Naive thymus-derived CD8-positive, alpha-beta T cell (primary cell): Measurements from ENCODE around the gene JAG2. TPM values are rescaled to one million over a fixed set of nuclear protein-coding genes. Genes with fewer than 3 reads are reported as not detected.

ENCODE experiments used
- ATAC-seq, 2 donors: fragments of 150-1000 bp; cut with Tn5 transposase in 1 of 2; sonication (Bioruptor Pico), chemical (Tn5 transposase) in 1 of 2; 1 replicate in 1 of 2; 2 replicates in 1 of 2; pipeline ENCODE4 v1.10.0; 2021; ENCODE audit warnings: mild to moderate bottlenecking in 2 of 2, moderate library complexity in 2 of 2
- POLR2A ChIA-PET: fragments of 350-600 bp; sonication (Branson Sonifier 250); formaldehyde crosslinking; loops from one replicate; lab custom pipeline; 2021; ENCODE audit warnings: antibody characterized with exemption; lab: Charles Lee
- DNase-seq, 10 donors: peaks; one replicate each; pipeline versions ENCODE4 v3.0.0 to v3.0.0-alpha.2; 2020 to 2022
- H3K27ac Mint-ChIP-seq, 10 donors: one replicate each; pipeline ENCODE4 v1.8.0; 2020 to 2022; ENCODE audit warnings: mild to moderate bottlenecking in 10 of 10, mixed read lengths in 10 of 10, moderate library complexity in 4 of 10, inconsistent platforms in 1 of 10
- H3K27me3 Mint-ChIP-seq, 5 donors: one replicate each; pipeline ENCODE4 v1.8.0; 2021 to 2022; ENCODE audit warnings: mixed read lengths in 5 of 5
- H3K36me3 Mint-ChIP-seq, 3 donors: one replicate each; pipeline ENCODE4 v1.8.0; 2020 to 2022; ENCODE audit warnings: mixed read lengths in 3 of 3, mild to moderate bottlenecking in 2 of 3, inconsistent platforms in 1 of 3
- H3K4me1 Mint-ChIP-seq, 4 donors: one replicate each; pipeline ENCODE4 v1.8.0; 2021 to 2022; ENCODE audit warnings: mixed read lengths in 4 of 4
- H3K4me3 Mint-ChIP-seq, 10 donors: one replicate each; pipeline ENCODE4 v1.8.0; 2020 to 2022; ENCODE audit warnings: mild to moderate bottlenecking in 10 of 10, mixed read lengths in 10 of 10, moderate library complexity in 6 of 10, inconsistent platforms in 1 of 10
- H3K9me3 Mint-ChIP-seq, 9 donors: one replicate each; pipeline ENCODE4 v1.8.0; 2020 to 2022; ENCODE audit warnings: mixed read lengths in 9 of 9, mild to moderate bottlenecking in 3 of 9, inconsistent platforms in 1 of 9, moderate library complexity in 1 of 9
- polyA plus RNA-seq, 3 donors: library from polyadenylated mRNA; unstranded; fragments of 300-500 nt; fragmentation: Illumina TruSeq; gene quantifications; one replicate each; pipeline ENCODE4 v1.2.3, GENCODE V29; 2021
- total RNA-seq, 8 experiments: library from RNA in 2 of 8; stranded (reverse) in 2 of 8; gene quantifications; one replicate each; pipeline ENCODE4 v1.2.3 and lab custom pipeline; 2021 to 2026

The JAG2 gene
- total and polyA plus RNA-seq, 5 experiments from 2014 or later, result 0.10 to 0.47 (median 0.17) TPM

DNA sequence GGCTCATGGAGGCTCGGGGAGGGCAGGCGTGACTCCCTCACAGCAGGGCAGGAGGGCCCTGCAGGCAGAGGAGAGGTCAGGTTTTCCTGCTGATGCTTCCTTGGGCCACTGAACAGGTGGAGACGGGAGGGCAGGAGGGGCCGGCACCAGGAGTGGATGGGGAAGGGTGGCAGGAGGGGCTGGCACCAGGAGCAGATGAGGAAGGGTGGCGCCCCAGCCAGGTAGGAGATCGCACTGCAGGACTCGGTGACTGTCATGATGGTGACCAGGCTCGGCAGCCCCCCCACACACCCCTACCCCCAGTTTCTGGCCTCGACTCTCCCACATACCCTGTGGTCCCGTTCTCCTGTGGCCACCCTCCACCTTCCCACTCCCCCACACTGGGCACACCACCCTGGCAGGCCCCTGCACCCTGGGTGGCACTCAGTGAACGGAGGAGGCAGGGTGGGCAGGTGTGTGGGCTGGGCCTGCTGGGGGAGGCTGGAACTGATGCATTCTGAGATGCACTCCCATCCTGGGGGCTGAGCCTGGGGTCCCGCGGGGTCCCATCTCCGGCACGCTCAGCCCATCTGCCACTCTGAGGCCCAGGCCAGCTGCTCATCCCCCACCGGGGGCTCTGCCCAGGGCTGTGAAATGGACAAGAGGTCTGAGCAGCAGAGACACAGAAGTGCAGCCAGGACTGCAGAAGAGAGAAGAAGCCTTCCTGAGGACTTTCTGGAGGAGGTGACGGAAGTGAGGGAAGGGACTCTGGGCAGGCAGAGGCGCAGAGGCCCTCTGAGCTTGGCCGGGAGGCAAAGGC lies 9.7 kb upstream of the JAG2 start:
- peak overlapping the region in 4 of 10 donors; percentile 24 to 66 (median 34) for H3K27ac Mint-ChIP-seq
- no peaks in the 10 kb centered on the region for H3K27me3 Mint-ChIP-seq
- DNase-seq (no peak), ATAC-seq (no peak)
- POLR2A ChIA-PET, result no interaction called here
- H3K4me3 Mint-ChIP-seq, result peak overlapping the region in 5 of 10 donors; percentile 18 to 62 (median 39)
- no peaks in the 10 kb centered on the region for H3K9me3 Mint-ChIP-seq
- H3K4me1 Mint-ChIP-seq, result peaks cover 11 to 41% (median 28%) of the 10 kb centered on the region in 4 donors
- H3K36me3 Mint-ChIP-seq, result no peaks in the 10 kb centered on the region

DNA sequence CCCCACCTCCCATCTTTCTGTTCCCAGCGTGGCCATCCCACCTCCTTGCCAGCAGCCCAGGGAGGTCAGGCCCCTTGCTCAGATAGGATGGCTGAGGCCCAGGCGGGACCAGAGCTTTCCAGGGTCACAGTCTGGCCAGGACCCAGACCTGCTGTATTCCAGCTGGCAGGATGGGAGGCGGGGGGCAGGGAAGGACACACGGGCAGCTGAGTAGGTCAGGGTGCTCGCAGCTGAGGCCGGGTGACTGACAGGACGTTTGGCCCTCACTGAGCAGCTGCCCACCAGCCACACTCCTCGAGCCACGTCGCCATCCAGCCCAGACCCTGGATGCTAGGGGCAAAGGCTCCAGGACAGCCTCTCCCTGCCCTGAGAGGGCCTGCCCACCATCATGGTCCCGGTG lies 8.5 kb upstream of the JAG2 start:
- POLR2A ChIA-PET, result no interaction called here
- ATAC-seq (no peak), DNase-seq (no peak)
- H3K36me3 Mint-ChIP-seq, result no peaks in the 10 kb centered on the region
- H3K9me3 Mint-ChIP-seq, result no peaks in the 10 kb centered on the region
- peaks cover 6 to 30% (median 26%) of the 10 kb centered on the region in 4 donors for H3K4me1 Mint-ChIP-seq
- H3K27me3 Mint-ChIP-seq, result no peaks in the 10 kb centered on the region
- H3K27ac Mint-ChIP-seq, result no peak overlapping the region
- no peak overlapping the region for H3K4me3 Mint-ChIP-seq

DNA sequence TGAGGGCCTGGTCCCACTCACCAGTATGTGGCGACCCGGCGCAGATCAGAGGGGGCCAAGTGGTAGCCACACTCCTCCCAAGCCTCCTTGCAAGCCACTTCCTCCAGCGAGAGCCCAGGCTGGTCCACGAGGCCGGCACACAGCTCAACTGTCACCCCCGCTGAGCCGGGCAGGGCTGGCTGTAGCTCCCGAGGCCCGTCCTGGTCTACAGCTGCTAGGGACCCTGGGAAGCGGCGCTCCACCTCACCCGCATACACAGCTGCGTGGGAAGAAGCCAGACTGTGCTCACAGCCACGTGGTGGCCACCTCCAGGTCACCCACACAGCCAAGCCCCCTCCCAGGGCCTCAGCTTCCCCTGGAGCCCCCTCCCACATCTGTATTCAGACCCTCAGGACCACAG lies 7.9 kb upstream of the JAG2 start:
- no peaks in the 10 kb centered on the region for H3K9me3 Mint-ChIP-seq
- peak overlapping the region in 1 of 10 donors; percentile 25 for H3K27ac Mint-ChIP-seq
- no peak for DNase-seq
- no peak for ATAC-seq
- POLR2A ChIA-PET, result no interaction called here
- H3K4me3 Mint-ChIP-seq, result no peak overlapping the region
- no peaks in the 10 kb centered on the region for H3K27me3 Mint-ChIP-seq
- no peaks in the 10 kb centered on the region for H3K36me3 Mint-ChIP-seq
- peaks cover 7 to 32% (median 28%) of the 10 kb centered on the region in 4 donors for H3K4me1 Mint-ChIP-seq

DNA sequence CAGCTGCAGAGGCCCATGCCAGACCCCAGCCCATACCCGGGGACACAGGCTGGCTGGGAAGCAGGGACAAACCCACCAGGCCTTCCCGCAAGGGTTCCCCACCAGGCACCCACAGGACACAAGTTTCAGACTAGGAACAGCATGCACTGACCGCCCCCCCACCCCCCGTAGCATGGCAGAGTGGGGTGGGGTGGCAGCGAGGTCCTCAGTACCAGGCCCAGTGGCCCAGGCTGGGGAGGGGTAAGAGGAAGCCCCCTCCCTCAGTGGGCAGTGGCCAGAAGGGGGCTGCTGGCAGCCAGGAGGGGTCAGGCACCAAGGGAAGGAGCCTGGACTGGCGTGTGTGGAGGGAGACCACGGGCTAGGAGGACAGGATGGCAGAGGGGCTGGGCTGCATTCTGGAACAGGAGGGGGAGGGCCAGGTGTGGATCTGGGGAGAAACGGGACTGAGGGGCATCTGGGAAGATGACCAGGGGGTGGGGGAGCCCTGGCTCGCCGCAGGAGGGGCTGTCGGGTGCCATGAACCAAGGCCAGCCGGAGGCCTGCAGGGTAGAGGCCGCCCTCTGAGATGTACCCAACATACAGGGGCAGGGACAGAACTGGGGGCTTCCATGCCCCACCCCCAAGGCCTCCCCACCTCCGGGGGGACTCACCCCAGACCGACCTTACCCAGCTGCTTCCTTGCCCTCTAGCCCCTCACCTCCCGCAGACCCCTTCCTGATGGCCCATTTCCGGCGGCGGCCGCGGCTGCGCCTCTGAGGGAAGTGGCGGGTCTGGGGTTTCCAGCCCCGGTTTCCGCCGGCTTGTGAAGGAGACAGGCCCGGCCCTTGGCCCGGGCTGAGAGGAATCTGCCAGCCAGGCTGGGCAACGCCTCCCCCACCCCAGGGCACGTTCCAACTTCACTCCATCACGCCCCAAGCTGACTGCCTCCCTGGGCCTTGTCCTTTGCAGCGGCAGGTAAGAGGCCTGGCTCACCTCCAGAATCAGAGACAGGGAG lies 5.6 kb upstream of the JAG2 start:
- peak overlapping the region in 3 of 10 donors; percentile 50 to 74 (median 62) for H3K27ac Mint-ChIP-seq
- H3K9me3 Mint-ChIP-seq, result no peaks in the 10 kb centered on the region
- peaks cover 0 to 12% (median 8%) of the 10 kb centered on the region in 5 donors for H3K27me3 Mint-ChIP-seq
- ATAC-seq, result peak; percentile 69 to 78
- POLR2A ChIA-PET, result no interaction called here
- peak overlapping the region in 8 of 10 donors; percentile 8 to 56 (median 48) for H3K4me3 Mint-ChIP-seq
- H3K36me3 Mint-ChIP-seq, result peaks cover 0 to 3% (median 0%) of the 10 kb centered on the region in 3 donors
- H3K4me1 Mint-ChIP-seq, result peaks cover 11 to 44% (median 34%) of the 10 kb centered on the region in 4 donors
- DNase-seq, result peak in 4 of 10 donors; percentile 20 to 41 (median 32)

DNA sequence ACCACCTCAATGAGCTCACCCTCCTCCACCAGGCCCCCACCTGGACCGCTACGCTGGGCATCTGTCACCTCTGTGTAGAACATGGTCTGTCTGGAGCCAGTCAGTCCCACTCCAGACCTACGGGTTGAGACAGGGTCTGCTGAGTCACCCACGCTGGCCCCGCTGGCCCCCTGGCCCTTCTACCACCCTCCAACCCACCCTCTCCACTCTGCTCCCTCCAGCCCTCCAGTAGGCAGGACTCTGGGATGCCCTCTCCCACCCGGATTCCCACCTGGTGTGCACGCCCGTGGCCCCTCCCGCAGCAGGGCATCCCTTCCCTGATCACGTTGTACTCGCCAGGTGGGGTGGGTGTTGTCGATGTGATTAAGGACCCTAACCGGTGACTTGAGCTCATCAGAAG lies 4.6 kb upstream of the JAG2 start:
- Mint-ChIP-seq H3K4me3 (no peak overlapping the region), H3K27ac (no peak overlapping the region), H3K36me3 (peaks cover 0 to 3% (median 0%) of the 10 kb centered on the region in 3 donors), H3K27me3 (peaks cover 0 to 14% (median 10%) of the 10 kb centered on the region in 5 donors), H3K9me3 (no peaks in the 10 kb centered on the region), H3K4me1 (peaks cover 11 to 44% (median 35%) of the 10 kb centered on the region in 4 donors)
- POLR2A ChIA-PET, result interaction anchor here (0.7 kb wide), 1 partner anchor 75 kb away, joined by 3 read pairs; the partner anchor contains the start of gene BTBD6
- ATAC-seq, result no peak
- no peak for DNase-seq

DNA sequence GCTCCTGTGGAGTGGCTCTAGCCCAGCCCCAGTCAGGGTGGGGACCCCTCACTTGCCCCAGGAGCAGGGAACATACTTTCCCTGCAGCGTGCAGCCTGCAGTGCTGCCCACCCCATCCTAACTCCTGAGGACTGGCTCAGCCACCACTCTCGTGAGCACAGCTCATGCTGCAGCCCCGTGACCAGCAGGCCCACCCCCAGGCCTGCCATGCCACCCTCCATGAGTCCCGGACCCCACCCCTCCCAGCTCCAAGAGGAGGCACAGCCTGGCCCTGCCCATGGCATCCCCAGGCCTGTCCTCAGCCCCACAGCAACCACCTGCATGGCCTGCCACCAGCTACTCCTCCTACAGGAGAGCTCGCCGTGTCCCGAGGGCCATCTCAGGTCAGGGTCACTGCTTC lies 3.9 kb upstream of the JAG2 start:
- H3K27ac Mint-ChIP-seq, result no peak overlapping the region
- H3K27me3 Mint-ChIP-seq, result peaks cover 0 to 14% (median 10%) of the 10 kb centered on the region in 5 donors
- no peaks in the 10 kb centered on the region for H3K9me3 Mint-ChIP-seq
- ATAC-seq (no peak), DNase-seq (no peak)
- H3K36me3 Mint-ChIP-seq, result peaks cover 0 to 3% (median 0%) of the 10 kb centered on the region in 3 donors
- POLR2A ChIA-PET, result interaction anchor here (0.7 kb wide), 1 partner anchor 76 kb away, joined by 3 read pairs; the partner anchor contains the start of gene BTBD6
- H3K4me1 Mint-ChIP-seq, result peaks cover 11 to 44% (median 33%) of the 10 kb centered on the region in 4 donors
- peak overlapping the region in 1 of 10 donors; percentile 4 for H3K4me3 Mint-ChIP-seq

DNA sequence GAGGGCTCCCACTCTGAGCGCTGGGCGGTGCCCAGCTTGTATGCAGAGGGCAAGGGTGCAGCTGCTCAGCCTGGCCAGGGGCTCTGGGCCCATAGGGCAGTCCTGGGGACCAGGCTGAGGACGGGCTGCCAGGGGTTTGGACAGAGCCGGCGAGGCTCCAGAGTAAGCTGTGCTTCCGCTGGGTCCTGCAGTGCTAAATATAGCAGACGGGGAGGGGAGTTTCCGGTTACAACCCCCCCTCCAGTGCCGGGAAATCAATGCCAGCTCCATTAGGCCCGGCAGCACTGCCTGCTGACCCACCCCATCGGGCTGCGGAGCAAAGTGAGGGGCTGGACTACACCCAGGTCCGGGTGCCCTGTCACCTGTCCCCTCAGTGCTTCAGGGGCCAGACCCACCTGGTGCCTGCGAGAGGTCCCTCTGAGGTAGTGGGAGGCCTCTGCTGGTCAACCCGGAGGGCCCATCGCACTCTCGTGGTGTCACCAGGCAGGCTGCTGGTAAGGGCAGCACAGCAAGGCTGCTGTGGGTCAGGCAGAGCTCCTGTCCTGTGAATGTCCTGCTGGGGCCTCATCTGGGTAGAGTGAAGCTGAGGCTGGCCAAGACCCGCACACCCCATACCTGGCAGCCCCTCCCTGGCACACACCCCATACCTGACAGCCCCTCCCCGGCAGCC lies 2.6 kb upstream of the JAG2 start:
- Mint-ChIP-seq H3K9me3 (no peaks in the 10 kb centered on the region), H3K27me3 (peaks cover 2 to 21% (median 17%) of the 10 kb centered on the region in 5 donors), H3K36me3 (peaks cover 0 to 3% (median 0%) of the 10 kb centered on the region in 3 donors), H3K4me1 (peaks cover 12 to 36% (median 31%) of the 10 kb centered on the region in 4 donors), H3K27ac (peak overlapping the region in 1 of 10 donors; percentile 9), H3K4me3 (peak overlapping the region in 1 of 10 donors; percentile 20)
- ATAC-seq (no peak), DNase-seq (no peak)
- POLR2A ChIA-PET, result no interaction called here

DNA sequence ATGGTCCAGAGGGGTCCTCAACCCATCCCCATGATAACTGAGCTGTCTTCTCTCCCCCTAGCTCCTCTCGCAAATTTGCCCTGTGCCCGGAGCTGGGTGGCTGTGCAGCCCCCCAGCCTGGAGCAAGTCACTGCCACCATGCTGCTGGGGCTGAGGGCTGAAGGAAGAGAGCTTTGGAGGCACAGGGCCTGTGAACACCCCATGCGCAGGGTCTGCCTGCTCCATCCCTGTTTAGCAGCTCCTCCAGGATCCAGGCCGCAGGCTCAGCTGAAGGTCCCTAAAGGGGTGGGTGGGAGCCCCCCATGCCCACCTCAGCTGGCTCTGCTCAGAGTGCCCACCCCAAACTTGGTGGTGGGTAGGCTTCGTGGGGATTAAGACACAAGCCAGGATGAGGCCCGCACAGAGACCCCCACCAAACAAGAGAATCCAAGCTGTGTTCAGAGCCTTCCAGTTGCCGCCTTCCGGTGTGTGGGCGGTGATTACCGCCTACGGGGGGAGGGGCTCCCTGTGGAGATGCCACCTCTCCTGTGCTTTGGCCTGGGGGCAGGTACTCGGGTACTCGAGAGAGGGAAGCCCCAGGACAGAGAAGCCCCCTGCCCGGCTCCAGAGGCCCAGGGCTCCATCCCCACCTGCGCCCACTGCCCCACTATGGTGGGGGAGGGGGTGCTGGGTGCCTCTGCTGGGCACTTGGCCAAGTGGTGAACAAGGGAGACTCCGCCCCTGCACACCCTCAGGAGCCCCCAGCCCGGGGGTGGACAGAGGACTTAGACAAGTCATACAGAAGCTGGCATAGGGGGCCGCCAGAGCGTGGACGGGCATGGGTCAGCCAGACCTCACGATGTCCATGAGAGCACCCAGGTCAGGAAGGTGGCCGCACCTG lies 1.4 kb upstream of the JAG2 start:
- peaks cover 0 to 3% (median 0%) of the 10 kb centered on the region in 3 donors for H3K36me3 Mint-ChIP-seq
- DNase-seq (no peak), ATAC-seq (no peak)
- H3K9me3 Mint-ChIP-seq, result no peaks in the 10 kb centered on the region
- peaks cover 2 to 25% (median 17%) of the 10 kb centered on the region in 5 donors for H3K27me3 Mint-ChIP-seq
- H3K4me1 Mint-ChIP-seq, result peaks cover 12 to 35% (median 30%) of the 10 kb centered on the region in 4 donors
- peak overlapping the region in 2 of 10 donors; percentile 10 to 35 for H3K27ac Mint-ChIP-seq
- POLR2A ChIA-PET, result interaction anchor here (1.3 kb wide), 1 partner anchor 25 kb away, joined by 4 read pairs; no protein-coding TSS in a partner anchor
- H3K4me3 Mint-ChIP-seq, result peak overlapping the region; percentile 37 to 87 (median 72)

DNA sequence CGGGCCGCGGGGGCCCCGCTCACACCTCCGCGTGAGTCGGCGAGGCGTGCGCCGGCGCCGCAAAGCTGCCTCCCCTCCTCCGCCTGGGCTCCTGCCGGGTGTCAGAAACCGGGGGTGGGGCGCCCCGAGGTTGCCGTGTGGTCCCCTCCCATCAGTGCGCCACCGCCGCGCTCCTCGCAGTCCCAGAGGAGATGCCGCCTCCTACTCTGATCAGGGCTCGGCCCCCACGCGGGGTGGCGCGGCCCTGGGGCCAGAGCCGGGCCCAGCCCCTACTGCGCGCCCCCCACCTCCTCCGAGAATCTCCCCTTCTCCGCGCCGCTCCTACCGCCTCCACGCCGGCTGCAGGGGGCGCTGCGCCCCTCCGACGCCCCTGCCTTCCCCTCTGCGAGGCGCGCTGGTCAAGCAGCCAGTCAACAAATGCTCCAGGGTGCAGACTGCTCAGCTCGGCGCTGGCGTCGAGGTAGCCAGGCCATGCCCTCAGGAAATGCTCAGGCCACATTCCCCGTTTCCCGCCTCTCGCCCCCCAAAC lies 467 bp upstream of the JAG2 start:
- Mint-ChIP-seq H3K4me1 (peaks cover 8 to 25% (median 20%) of the 10 kb centered on the region in 4 donors), H3K27me3 (peaks cover 2 to 25% (median 17%) of the 10 kb centered on the region in 5 donors), H3K36me3 (peaks cover 0 to 3% (median 0%) of the 10 kb centered on the region in 3 donors), H3K4me3 (peak overlapping the region; percentile 32 to 85 (median 70)), H3K9me3 (no peaks in the 10 kb centered on the region), H3K27ac (peak overlapping the region in 1 of 10 donors; percentile 10)
- ATAC-seq, result peak; percentile 45
- peak in 3 of 10 donors; percentile 24 to 40 (median 30) for DNase-seq
- POLR2A ChIA-PET, result interaction anchor here (1.3 kb wide), 1 partner anchor 26 kb away, joined by 4 read pairs; no protein-coding TSS in a partner anchor

DNA sequence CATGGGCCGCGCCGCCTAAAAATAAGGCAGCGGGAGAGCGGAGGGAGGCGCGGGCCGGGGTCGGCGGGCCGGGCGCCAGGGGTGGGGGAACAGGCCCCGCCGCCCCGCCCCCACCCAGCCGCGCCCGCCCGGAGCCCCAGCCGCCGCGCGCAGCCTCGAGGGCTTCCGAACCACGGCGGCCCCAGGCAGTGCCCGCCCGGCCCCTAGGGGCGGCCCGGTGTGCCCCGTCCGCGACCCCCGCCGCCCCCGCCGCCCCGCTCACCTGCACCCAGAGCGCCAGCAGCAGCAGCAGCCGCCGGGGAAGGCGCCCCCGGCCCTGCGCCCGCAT lies 519 bp downstream of the JAG2 start:
- POLR2A ChIA-PET, result no interaction called here
- peak overlapping the region in 8 of 10 donors; percentile 22 to 74 (median 54) for H3K4me3 Mint-ChIP-seq
- DNase-seq (no peak), ATAC-seq (peak in 1 of 2 donors; percentile 4)
- H3K27me3 Mint-ChIP-seq, result peaks cover 2 to 25% (median 17%) of the 10 kb centered on the region in 5 donors
- H3K27ac Mint-ChIP-seq, result no peak overlapping the region
- H3K9me3 Mint-ChIP-seq, result no peaks in the 10 kb centered on the region
- peaks cover 8 to 25% (median 17%) of the 10 kb centered on the region in 4 donors for H3K4me1 Mint-ChIP-seq
- H3K36me3 Mint-ChIP-seq, result peaks cover 0 to 3% (median 0%) of the 10 kb centered on the region in 3 donors
